GM21825 (cell line): ENCODE measurements around the gene EXOSC5.

Source experiments
- ATAC-seq: cut with Tn5 transposase; IDR thresholded peaks from one replicate; pipeline ENCODE4 v1.9.1; 2021; ENCODE audit warnings: mild to moderate bottlenecking, moderate library complexity; ENCODE audit not compliant: unreplicated experiment

The EXOSC5 gene

DNA sequence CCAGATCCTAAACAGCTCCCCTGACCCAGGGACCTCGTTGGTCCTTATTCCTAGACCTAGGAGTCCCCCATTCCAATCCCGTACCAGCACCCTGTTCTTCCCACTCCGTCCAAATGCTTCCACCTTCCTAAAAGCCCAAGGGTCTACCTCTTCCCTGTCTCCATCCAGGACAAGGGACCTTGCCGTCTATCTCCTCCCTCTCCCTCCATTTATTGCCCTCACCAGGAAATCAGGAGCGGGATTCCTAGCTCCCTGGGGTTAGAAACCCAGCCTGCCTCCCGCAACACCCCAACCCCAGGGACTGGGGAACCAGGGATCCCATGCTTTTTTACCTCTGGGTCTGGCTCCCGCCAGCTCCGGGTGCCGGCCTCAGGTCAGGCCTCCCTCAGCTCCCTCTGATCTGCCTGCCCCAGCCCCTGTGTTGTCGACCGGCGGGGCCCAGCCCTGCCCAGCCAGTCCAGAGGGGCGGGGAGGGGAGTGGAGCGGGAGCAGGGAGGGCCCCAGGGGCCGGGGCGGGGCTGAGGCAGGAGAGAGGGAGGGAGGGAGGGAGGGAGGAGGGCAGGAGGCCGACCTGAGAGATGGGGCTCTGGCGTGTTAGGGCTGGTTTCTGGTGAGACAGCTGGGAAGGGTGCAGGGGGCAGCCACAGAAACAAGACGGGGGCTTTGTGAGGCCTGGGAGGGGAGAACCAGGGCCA lies 29.9 kb upstream of the EXOSC5 start, which contains the start of gene B3GNT8:
B3GNT8 (minus strand) TSS at position 423 of the 695 bp plus-strand sequence. CDS start 596 bp downstream, outside the sequence.
- ATAC-seq: no peak

DNA sequence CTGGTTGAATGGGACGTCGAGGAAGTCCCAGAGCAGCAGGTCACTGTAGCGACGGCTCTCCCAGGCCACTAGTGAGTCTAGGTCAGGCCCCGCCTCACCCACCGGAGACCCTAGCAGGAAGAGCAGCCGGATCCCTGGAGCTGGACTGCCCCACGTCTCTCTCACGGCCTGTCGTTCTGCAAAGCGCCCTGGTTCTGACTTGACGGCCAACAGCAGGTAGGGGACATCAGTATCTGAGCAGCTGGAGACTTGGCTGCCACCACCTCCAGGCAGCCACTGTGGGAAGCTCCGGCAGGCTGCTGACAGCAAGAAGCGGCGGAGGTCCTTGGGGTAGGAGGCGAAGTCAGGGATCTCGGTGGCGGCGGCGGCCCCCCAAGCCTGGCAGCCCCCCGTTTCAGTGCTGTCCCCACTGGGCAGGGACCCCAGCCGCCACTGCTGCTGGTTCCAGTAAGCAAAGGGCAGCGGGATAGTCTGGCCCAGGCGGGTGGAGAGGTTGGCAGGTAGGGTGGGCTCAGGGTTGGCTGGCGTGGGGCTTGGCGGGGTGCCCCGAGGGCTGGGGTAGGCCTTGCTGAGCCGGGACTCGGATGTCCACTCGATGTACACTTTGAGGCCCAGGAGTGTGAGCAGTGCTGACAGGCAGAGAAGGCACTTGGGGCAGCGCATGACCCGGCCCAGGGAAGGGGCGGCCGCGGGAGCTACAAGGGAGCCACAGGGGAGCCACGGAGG lies 29.1 kb upstream of the EXOSC5 start:
- ATAC-seq: no peak

DNA sequence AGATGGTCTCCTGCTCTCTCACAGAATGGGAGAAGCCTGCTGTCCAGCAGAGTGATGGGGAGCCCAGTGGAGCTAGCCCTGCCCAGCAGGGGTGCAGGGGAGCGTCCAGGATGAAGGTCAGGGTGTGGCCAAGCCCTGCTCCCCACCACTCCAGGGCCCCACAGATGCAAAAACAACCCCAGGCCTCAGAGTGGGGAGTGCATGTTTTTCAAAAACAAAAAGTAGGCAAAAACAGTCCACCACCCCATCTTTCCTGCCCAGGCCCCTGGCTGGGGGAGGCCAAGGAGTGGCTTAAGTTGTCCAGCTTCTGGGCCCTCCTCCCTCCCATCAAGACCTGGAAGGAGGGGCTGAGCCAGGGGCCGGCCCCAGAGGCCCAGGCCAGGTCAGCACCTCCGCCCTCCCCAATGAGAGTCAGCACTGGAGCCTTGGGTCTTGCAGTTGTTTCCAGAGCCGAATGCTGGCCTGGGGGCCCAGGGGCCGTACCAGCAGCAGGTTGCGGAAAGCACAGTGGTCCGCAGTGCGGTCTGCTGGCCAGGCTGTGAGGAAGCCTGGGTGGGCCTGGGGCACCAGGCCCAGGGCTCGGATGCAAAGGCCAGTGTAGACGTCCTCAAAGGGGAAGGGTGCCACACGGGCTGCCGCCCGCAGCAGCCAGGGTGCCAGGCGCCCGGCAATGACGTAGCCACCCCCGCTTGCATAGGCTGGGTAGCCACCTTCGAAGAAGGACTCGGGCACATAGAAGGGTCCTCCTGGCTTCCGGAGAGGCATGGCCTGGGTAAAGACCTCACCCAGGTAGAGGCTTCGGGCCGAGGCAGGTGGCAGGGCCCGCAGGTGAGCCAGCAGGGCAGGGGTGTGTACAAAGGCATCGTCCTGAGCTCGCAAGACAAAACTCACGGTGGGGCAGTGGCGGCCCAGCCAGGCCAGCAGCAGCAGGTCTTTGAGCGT lies 28.3 kb upstream of the EXOSC5 start:
- no peak for ATAC-seq

DNA sequence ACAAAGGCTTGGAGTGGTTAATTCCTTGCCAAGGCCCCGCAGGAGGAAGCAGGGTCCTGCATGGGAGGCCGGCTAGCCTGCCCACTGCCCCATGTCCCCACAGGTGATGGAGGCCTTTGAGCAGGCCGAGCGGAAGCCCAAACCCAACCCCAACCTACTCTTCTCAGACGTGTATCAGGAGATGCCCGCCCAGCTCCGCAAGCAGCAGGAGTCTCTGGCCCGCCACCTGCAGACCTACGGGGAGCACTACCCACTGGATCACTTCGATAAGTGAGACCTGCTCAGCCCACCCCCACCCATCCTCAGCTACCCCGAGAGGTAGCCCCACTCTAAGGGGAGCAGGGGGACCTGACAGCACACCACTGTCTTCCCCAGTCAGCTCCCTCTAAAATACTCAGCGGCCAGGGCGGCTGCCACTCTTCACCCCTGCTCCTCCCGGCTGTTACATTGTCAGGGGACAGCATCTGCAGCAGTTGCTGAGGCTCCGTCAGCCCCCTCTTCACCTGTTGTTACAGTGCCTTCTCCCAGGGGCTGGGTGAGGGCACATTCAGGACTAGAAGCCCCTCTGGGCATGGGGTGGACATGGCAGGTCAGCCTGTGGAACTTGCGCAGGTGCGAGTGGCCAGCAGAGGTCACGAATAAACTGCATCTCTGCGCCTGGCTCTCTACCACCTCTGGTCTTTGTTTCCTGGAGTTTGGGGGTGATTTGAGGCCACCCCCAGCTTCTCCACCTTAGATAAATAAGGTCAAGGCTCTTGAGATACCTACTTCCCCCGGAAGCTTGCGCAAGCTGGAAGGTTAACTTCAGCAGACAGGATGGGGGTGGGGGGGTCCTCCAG lies 27.4 kb upstream of the EXOSC5 start:
- no peak for ATAC-seq

DNA sequence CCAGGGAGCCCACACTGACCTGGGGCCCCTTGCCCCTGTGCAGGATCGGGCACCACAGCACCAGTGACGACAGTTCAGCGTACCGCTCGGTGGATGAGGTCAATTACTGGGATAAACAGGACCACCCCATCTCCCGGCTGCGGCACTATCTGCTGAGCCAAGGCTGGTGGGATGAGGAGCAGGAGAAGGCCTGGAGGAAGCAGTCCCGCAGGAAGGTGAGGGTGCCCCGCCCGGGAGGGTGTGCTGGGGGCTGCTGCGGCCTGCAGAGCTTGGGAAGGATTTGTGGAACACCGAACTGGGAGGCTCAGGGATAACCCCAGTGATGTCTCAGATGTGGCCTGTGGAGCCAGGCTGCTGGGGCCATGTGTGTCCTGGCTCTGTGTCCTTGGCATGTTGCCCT lies 25.8 kb upstream of the EXOSC5 start:
- ATAC-seq: no peak

DNA sequence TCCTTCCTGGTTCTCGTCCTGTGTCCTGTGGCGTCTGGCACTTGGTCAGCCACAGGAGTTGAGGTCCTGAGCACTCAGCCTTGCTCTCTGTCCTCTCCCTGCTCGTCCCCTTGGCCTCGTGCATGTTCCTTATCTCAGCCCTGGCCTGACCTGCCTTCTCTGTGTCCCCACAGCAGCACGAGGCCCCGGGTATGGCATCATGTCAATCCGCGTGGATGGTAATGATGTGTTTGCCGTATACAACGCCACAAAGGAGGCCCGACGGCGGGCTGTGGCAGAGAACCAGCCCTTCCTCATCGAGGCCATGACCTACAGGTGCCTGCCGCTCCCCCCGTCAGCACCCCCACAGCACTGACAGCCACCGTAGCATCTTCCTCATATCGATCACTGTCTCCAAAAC lies 25.3 kb upstream of the EXOSC5 start:
- ATAC-seq: no peak

DNA sequence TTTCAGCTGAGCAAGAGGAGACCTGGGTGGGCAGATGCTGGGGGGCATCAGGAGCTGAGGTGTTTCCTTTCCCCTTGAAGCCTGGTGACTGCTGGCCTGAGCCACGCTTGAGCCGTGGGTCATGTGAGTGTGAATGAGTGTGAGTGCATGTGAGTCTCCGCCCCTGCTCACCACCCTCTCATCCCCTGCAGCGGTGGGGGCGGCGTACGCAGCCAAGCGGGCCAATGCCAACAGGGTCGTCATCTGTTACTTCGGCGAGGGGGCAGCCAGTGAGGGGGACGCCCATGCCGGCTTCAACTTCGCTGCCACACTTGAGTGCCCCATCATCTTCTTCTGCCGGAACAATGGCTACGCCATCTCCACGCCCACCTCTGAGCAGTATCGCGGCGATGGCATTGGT lies 24.8 kb upstream of the EXOSC5 start:
- no peak for ATAC-seq

DNA sequence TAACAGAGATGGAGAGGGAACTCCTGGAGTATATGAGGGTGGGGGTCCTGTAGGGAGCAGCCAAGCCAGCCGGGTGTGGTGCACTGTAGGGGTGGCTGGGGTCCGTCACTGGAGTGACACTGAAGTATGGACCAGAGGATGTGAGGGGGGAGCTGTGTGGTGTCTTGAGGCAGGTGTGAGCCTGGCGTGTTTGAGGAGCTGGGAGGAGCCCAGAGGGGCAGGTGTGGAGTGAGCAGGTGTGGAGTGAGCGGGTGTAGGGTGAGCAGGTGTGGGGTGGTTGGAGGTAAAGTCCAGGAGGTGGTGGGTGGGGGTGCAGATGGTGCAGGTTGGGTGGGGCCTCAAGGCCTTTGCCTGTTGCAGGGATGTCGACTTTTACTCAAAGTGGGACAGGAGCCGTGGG lies 24.2 kb upstream of the EXOSC5 start:
- ATAC-seq: no peak

DNA sequence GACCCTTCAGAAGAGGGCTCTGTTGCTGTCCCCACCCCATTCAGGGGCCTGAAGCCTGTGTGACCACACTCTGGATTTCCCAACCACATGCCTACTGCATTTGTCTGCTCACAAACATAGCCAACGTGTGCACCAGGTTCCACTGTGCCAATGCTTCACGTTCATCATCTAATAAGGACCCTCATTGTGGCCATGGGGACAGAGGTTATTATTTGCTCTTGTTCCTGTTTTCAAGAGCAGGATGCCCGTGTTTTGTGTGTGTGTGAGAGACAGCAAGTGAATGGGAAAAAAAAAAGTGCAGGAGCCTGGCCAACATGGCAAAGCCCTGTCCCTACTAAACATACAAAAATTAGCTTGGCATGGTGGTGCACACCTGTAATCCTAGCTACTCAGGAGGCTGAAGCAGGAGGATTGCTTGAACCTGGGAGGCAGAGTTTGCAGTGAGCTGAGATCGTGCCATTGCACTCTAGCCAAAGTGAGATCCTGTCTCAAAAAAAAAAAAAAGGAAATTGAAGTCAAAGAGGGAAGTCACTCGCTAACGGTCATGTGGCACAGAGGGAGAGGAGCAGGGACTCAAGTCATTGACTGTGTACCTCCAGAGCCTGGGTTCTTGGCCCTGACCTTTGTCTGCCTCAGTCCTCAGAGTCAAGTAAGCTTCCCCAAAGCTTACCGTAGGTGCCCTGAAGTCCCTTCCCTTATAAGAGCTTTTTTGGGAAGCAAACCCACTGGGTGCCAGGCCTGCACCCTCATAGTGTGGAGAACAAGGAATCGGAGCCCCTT lies 23.1 kb upstream of the EXOSC5 start:
- no peak for ATAC-seq

DNA sequence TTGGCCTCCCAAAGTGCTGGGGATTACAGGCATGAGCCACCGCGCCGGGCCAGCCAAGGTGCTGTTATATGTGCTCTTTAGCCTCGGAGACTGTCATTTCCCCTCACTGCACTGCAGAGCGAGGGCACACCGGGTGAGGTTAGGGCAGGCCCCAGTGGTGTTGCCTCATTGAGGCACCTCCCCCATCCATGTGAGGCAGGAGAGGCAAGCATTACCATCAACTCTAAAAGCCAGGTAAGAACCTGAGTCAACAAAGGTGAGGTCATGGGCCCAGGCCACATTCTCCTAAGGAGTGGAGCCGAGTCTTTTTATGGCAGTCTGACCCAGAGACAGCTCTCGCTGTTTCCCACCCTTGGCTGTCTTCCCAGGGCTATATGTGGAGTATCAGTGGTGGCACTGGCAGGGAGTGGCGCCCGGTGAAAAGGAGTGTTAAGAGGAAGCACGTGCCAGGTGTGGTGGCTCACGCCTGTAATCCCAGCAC lies 19.1 kb upstream of the EXOSC5 start:
- ATAC-seq: no peak

DNA sequence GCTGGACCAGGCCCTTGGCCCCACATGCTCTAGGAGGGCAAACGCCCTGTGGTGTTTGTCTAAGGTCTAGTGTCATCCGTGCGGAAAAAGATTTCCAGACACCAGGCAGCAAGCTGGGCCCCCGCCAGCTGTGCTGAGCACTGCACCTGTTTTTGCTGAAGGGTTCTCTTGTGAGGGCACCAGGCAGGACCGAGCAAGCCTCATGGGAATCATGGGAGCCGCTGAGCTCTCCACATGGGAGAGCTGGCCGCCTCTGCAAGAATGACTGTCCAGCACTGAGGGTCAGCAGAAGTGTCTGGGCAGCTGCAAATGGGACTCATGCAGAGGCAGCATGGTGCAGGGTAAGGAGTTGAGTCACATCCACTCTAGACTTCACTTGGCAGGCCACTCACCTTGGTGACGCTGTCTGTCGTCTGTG lies 18.0 kb upstream of the EXOSC5 start:
- no peak for ATAC-seq

DNA sequence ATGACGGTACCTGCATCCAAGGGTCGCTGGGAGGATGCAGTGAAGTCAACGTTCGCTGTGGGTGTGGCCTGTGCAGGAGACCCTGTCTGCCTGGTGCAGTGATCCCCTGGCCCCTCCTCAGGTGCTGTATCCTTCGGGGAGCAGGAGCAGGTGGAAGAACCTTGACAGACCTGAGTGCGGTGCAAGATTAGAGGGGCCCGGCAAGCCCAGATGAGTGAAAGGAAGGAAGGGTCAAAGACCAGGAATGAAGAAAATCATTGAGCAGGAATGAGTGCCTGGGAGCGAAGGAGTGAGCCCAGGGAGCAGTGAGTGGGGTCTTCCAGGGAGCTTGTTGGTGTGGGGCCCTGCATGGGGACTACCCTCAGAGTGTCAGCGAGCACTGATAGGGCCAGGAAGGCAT lies 17.3 kb upstream of the EXOSC5 start:
- no peak for ATAC-seq

DNA sequence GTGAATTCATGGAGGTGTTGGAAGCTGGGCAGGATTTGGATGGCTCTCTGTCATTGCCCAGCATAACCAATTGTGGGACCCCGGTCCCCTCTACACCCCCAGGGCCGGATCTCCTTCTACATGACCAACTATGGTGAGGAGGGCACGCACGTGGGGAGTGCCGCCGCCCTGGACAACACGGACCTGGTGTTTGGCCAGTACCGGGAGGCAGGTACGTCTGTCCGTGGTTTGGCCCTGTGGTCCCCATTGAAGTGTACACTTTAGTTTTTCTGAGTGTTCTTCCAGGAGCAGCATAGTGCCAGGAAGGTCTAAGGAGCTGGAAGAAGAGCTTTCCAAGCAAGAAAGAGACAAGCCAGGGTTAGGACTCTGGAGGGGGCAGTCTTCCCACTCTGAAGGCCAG lies 16.8 kb upstream of the EXOSC5 start:
- no peak for ATAC-seq

DNA sequence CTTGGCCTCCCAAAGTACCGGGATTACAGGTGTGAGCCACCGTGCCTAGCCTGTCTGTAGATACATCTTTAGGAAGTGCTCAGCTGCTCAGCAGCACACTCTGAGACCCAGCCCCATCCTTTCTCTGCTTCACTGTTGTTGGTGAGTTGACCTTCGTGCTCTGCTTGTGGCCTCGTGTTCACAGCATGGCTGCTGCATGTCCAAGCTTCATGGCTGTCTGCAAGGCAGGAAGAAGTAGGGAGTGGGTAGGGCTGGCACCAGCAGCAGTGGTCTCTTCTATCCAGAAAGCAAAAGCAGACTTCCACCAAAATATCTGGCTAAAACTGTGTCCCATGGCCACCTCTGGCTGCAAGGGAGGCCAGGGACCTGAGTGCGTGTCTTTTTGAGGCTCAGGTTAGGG lies 15.8 kb upstream of the EXOSC5 start:
- no peak for ATAC-seq

DNA sequence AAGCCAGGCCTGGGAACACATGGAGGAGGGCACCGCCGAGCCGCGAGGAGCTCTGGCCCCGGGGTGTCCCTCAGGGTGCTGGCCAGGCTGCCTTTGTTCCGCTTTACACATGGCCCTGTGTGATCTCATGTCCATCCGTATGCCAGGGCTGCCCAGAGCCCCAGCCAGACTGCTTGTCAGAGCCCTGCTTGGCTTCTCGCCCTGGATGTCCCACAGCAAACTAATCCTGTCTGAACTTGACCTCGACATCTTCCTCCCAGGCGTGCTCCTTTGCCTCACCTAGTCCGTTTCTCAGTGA lies 14.8 kb upstream of the EXOSC5 start:
- ATAC-seq: no peak

DNA sequence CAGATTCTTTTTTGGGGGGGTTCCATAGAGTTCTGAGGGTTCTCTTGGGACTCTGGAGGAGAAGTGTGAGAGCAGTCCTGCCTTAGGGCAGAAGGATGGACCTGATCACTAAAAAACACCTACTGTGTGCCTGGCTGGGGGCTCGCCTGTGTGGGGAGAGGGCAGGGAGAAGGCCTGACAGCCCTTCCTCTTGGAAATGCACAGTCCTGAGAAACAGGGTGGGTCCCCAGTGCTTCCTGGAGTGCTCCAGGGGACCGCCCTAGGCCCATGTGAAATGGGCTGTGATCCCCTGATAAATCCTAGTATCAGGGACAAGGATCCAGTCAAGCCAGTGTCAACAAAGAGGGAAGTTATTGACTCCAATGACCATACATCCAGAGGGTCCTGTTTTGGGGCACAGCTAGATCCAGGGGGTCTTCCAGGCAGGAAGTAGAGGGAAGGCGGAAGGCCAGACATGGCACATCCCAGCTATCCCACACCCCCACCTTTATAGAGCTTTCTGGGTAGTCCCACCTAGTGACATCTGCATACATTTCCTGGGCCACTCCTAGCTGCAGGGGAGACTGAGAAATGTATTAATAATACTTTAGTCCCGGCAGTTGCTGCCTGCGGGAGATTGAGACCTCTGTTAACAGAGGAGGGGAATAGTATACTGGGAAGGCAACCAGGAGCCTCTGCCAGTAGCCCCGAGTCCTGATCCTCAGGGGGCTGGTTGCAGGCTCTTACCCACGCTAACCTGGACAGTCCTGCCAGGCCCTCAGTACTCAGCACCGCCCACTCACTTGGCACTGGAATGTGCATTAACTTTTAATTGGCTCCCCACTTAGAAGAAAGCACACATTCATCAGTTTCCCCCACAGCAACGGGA lies 14.2 kb upstream of the EXOSC5 start:
- ATAC-seq: no peak

DNA sequence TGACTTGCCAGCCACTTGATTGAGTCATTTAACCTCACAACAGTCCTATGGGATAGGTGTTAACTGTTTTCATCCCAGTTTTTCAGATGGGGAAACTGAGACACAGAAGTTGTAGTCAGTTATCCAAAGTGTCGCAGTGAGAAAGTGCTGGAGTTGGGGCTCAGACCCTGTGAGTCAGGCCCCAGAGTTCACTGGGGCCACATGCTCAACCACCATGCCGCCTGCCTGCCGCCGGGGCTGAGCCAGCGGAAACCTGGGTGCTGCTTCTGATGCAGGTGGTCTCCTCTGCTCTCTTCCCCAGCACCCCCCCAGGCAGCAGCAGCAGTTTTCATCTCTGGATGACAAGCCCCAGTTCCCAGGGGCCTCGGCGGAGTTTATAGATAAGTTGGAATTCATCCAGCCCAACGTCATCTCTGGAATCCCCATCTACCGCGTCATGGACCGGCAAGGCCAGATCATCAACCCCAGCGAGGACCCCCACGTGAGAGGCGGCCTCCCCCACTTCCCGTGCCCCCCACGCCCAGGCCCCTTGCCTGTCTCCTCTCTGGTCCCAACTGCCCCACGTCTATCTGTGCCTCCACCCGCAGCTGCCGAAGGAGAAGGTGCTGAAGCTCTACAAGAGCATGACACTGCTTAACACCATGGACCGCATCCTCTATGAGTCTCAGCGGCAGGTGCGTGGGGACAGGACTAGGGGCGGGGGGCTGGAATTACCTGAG lies 13.3 kb upstream of the EXOSC5 start:
- no peak for ATAC-seq

DNA sequence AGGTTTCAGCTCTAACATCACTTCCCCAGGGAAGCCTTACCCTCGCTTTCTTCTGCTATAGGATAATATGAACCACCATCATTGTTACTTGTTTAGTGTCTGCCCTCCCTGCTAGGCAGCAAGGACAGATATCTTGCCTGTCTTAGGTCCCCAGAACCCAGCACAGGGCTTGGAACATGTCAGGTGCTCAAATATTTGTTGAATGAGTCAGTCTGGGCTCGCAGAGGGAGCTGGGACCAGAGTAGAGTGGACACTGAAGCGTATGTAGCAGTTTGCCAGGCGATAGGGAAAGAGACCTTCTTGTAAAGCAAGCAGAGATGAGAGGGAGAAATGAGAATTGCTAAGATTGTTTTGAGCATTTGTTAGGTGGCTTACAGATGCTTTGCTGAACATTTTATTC lies 12.1 kb upstream of the EXOSC5 start:
- ATAC-seq: no peak
